Stimulated activated CD8-positive, alpha-beta memory T cell treated with anti-CD3 and anti-CD28 coated beads, Interleukin-15, amount 100 ng/mL, for 48 hours (primary cell): Measurements from ENCODE around the gene PCBP2.

Experiments
- DNase-seq, 2 donors: peaks; one replicate each; pipeline ENCODE4 v3.0.0-alpha.2; 2020; ENCODE audit warnings: low read depth in 2 of 2

The PCBP2 gene

DNA sequence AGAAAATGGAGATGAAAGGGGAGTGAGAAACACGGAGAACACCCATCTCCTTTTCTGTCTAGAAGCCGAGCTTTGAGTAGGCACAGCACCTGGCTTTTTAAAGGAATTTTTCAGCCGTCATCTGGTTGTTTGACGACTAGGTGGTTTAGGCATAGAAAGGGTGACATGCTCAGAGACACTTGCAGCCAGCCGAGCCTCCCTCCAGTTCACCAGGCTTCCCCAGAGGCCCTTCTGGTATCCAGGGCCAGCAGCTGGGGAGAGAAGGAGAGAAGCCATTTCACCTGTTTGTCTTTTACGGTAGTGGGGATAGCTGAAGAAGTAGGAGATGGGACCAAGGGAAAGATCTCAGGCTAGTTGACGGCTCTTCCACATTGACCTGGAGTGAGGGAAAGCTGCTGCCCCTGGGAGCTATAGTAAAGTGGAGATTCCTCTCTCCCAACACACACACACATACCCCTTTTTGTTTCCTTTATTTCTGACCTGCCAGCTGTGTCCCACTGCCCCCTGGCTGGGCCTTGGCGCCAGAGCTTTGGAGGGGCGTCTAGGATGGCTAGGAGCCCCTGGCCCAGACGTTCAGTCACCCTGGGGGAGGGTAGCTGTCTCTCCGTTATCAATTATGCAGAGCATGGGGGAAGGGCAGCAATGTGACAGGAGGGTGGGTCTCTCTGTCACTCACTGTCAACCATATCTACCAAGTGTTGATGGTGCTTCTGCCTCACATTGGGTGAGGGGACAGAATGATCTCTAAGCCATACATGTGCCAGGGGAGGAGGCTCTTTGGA, 41.9 kb downstream of the PCBP2 start:
- DNase-seq = no peak

DNA sequence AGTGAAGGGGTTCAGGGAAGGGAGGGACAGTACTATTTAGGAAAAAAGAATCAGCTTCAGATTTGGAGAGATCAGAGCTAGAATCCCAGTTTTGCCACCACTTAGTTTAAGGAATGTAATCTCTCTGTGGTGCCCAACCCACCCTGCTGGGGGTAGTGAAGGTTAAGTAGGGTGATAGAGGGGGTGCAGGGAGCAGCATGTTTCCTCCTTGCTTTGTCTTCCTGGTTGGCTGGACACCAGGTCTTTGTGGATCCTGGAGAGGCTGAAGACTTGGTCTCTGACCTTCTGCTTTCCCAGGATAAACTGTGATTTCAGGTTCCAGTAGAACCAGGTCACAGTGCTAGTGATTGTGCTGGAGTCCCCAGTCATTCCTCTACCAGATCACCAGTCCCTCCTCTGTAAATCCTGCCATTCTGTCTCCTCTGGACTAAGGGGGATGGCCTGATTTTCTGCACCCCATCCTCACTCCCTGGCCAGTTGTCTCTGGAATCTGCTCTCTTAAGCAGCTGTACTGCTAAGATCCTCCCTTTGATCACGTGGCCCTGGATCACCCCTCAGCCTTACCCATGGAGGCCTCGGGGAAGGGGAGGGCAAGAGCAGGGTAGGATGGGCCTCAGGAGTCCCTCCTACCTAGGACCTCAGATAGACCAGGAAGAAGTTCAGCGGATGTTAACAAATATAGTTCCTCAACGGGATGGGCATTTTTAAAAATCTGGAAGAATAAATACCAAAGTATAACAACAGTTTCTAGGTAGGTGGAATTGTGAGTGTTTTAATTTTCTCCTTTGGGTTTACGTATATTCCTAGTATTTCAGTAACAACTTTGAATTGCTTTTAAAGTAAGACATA, 44.2 kb downstream of the PCBP2 start:
- no peak for DNase-seq

DNA sequence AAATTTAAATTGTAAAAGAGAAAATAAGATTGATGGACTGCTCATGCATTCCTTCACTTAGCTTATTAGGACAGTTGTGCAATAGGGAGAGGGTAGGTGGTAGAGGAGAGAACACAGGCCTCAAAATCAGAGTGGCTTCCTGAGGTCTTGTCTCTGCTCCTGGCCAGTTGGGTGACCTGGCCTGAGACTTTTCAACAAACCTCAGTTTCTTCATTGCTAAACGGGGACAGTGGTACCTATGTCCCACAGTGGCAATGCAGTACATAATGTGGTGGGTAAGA, 44.8 kb downstream of the PCBP2 start:
- no peak for DNase-seq

DNA sequence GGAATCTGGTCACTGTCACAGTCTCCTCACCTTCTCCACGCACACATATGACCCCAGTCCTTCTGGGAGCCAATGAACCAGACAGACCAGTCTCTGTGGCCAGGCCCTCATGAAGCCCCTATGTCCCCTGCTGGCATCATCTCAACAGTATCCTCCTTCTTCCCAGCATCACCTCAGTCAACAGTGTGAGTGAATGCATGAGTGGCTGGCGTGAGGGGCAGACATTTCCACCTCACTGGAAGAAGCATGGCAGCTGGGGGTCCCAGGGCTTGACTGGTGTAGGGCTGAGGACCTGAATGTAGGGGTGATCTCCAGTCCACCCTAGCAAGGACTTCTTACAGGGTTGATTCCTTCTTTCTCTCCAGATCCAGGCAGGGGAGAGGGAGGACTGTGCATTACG, 45.6 kb downstream of the PCBP2 start:
- no peak for DNase-seq

DNA sequence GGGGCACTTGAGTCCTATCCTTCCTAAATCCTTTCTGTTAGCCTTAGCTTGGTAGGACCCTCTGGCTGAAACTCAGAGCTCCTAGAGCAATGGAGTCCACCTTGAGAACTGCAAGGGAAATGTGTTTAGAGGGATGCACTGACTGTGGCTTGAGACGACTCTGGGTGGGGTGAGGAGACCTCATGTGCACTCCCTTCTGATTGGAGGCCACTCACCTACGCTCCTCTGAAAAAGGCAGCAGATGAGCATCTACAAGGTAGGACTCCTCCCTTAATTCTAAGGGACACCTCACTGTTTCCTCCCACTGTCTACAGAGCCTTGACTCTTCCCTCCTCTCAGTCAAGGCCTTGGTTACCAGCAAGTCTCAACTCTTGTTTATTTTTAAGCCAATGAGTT, 46.3 kb downstream of the PCBP2 start:
- DNase-seq = no peak

DNA sequence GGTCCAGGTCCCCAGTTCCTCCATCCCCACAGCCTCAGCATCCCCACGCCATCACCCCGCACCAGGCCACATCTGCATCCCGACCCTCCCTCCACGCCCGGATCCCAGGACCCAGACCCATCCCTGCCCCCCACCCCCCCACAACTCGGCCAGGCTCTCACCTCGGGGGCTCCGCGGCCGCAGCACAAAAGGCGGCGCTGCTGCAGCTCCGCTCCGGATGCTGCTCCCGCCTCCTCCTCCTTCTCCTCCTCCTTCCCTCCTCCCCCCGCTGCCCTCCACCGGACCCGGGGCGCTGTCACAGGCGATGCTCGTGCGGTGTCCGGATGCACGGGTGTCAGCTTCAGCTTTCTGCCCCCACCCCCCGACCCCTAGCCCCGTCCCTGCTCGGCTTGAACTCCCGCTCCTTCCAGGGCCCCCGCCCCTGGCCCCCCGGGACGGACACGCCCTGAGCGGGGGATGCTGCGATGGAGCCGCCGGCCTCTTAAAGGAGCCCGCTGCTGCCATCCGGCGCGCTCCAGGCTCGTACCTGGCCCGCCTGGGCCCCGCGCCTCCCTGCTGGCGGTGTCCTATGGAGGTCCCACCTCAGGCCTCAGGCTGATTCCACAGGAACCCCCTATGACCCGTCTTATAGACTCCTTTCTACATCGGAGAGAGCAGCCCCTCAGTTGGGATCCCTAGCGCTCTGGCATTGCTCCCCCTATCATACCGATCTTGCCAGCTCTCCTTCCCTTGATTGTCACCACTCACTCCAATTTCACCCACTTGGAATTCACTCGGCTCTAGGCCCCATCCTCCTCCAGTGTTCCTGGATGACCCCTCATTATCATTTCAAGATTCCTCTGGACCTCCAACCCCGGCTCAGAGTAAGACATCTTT, 47.6 kb downstream of the PCBP2 start, which contains the start of gene MAP3K12:
MAP3K12 (minus strand) TSS at position 193 of the 876 bp plus-strand sequence. CDS start 12,067 bp downstream, outside the sequence.
- peak; percentile 42 to 49 for DNase-seq

DNA sequence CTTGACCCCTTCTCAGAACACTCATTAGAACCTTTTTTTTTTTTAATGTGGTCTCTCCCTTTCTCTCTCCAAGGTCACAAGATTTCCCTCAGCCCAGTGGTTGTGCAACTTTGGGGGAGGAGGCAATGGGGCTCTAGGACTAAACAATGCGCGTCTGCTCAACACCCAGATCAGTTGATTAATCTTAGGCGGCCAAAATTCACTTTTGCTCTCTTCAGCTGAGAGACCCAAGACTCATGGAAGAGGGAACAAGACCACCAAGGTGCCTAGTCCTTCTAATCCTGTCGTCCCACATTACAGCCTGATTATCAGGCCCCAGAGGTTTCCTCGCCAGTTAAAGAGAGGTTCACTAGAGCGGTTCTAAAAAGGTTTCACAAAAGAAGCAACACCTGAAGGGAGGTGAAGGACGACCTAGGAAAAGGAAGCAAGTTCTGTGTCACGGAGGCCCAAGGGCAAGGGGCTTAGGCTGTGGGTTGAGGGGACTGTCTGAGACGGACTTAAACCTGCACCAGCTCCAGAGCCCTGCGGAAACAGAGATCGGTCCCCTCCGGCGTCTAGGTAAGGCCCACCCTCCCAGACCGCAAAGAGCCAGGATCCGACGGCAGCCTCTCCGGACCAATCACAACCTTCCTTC, 48.4 kb downstream of the PCBP2 start:
- DNase-seq = no peak

DNA sequence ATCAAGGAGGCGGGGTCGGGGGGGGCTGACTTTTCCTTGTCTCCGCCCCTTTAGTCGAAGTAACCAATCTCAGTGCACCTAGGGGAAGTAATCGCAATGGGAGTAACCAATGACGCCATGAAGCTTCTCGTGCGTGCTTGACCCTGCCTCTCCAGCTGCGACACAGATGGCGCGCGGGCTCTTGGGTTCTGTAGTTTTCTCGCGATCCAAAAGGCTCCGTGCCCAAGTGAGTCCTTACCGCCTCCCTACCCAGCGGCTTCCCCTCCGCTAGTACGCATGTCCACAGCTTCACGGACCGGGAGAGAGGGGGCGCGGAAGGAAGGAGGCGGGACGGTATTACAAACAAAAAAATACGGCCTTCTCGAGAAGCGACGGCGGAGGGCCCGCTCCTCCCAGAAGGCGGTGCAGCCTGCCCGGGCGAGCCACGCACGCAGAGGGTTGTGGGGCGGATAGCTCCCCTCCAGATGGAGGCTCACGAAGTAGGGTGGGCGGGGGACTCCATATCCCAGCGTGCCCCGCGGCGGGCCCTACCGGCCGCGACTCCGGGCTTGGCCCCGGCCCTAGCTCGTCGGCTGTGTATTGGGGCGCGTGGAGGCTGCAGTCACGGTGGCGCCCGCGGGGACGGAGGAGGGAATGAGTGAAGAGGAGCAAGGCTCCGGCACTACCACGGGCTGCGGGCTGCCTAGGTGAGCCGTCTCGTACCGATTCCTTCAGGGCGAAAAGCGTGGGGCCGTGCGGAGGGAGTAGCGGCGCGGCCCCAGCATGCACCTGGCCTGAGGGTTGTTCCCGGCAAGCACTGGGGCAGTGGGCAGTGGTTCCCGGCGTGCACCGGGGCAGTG, 49.1 kb downstream of the PCBP2 start, which contains the start of gene TARBP2:
TARBP2 (plus strand) TSS at position 508 of the 839 bp plus-strand sequence; CDS start at position 634, 126 bp downstream.
- DNase-seq = peak; percentile 94 to 96

DNA sequence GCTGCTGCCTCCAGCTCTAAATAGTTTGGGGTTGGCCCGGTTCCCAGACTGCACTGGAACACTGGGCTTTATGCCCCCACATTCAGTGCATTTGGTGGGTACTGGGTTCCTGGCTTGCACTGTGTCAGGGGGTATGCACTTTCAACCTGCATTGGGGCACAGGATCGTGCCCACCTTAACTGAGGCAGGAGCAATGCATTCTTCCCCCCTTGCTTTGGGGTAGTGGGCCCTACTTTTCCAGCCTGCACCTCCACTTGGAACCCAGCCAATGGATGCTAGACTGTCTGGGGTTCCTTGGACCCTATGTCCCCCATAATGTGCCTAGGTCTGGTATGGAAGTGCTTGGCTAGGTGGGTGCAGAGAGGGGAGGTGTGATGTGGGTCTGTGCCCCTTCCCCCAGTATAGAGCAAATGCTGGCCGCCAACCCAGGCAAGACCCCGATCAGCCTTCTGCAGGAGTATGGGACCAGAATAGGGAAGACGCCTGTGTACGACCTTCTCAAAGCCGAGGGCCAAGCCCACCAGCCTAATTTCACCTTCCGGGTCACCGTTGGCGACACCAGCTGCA, 49.8 kb downstream of the PCBP2 start:
- no peak for DNase-seq

DNA sequence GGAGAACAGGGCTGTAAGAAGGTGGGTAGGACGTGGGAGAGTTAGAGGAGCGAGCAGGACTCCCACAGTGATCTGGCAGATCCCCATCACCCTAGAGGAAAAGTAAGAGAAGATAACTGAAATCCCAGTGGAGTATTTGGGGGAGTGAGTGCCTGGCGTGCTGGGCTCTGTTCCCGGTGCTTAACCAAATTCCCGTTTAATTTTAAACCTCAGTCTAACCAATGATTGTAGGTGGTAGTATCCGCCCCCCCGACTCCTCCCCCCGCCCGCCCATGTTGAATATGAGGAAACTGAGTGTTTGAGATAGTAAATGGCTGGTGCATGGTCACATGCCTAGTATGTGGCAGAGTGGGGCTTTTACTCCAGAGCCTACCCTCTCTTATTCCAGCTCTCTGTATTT, 50.4 kb downstream of the PCBP2 start:
- no peak for DNase-seq

DNA sequence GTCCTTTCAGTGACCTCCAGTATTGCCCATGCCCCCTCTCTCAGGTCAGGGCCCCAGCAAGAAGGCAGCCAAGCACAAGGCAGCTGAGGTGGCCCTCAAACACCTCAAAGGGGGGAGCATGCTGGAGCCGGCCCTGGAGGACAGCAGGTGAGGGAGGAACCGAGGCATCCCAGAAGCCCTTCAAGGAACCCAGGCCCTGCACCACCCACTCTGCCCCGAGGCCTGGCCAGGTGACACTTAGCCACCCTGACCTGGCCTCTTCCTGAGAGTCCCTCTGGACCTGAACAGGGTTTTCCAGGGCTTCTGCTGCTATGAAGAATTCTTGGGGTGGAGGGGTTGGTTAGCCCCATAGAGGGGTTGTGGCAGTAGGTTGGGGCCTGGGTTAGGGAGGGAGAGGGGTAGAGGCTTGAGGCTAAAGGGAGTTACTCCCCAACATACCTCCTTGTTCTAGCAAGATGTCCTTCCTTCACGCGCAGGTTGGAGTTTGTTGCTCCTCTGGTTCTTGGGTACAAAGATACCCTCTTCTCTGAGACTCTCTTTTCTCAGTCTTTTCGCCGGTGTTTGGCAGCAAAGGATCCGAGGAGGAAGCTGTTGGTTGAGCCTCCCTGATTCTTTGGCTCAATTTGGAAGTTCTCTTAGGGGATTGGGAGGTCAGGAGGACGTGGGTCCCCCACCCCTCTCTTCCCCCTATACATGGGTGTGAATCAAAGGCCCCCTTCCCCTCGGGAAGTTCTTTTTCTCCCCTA, 51.3 kb downstream of the PCBP2 start:
- DNase-seq = no peak

DNA sequence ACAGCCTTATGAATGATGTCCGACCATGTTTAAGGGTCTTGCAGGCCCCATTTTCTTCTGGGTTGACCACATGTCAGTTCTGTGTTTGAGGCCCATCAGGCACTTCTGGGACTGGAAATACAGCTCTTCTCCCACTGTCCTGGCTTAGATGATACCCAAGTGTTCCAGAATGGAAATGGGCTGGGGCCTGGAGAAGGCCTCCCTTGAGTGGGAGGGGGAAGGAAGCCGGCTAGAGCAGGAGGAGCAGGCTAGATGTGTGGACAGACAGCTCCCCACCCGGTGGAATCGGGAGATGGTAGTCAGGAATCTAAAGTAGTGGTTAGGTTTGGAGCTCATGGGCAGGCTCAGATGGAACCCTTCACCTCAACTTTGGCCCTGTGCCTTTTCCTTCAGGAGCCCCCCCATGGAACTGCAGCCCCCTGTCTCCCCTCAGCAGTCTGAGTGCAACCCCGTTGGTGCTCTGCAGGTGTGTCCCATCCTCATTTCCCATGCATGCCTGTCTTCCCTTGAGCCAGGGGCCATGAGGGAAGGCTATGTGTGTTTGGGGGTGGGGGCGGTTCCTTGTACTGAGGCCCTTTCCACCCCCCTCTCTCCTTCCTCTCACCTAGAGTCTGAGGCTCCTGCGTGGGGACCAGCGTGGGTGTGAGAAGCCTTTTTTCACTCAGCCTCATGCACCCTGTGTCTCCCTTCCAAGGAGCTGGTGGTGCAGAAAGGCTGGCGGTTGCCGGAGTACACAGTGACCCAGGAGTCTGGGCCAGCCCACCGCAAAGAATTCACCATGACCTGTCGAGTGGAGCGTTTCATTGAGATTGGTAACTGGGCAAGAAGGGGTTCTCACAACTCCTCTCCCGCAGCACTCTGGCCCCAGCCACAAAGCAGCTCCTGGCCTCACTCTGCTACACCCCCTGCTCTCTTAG, 52.4 kb downstream of the PCBP2 start:
- DNase-seq = no peak

DNA sequence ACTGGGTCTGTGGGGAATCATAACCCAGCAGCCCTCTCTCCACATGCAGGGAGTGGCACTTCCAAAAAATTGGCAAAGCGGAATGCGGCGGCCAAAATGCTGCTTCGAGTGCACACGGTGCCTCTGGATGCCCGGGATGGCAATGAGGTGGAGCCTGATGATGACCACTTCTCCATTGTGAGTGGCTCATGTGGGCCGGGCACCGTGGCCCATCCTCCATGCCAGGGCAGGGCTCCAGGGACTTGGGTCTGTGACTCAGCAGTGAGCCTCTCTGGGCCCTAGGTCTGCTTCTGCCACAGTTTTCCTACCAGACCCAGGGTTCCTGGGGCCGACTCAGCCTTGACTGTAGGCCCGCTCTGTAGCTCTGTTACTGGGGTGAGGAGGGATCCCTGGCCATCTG, 53.2 kb downstream of the PCBP2 start:
- DNase-seq = no peak

DNA sequence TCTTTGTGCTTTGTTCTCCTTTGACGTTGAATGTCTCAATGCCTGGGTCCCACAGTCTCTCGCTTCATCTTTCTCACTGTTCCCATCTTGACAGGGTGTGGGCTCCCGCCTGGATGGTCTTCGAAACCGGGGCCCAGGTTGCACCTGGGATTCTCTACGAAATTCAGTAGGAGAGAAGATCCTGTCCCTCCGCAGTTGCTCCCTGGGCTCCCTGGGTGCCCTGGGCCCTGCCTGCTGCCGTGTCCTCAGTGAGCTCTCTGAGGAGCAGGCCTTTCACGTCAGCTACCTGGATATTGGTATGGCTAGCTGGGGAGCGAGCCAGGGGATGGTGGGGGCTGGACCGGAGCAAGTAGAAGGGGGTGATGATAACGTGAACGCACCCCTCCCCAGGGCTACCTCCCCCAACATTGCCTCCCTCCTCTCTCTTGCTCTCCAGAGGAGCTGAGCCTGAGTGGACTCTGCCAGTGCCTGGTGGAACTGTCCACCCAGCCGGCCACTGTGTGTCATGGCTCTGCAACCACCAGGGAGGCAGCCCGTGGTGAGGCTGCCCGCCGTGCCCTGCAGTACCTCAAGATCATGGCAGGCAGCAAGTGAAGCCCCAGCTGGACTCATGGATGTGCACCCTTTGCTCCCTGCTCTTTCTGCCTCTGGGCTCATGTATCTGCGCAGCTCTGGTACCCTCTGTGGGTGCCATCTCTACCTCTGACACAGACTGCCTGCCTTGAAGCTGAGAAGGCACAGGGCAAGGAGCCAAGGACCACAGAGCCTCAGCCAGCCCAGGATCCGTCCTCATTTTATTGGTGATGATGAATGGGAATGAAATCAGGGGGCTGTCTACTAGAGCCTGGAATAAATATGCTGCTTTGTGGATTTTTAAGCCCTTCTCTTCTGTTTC, 53.9 kb downstream of the PCBP2 start:
- no peak for DNase-seq

DNA sequence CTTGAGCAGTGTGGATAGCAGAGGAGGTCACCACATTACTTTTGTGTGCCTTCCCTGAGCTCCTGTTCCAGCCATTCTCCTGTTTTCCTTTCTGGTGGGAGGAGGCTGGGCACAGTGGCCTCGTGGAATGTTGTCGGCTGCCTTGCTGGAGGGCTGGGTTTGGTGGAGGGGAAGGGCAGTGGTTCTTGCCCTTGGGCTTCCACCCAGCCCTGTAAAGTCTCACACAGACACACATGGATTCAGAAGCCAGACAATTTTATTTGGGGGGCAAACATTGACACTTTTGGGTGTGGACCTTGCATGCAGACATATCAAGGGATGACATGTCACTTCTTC, 54.5 kb downstream of the PCBP2 start:
- DNase-seq = no peak

DNA sequence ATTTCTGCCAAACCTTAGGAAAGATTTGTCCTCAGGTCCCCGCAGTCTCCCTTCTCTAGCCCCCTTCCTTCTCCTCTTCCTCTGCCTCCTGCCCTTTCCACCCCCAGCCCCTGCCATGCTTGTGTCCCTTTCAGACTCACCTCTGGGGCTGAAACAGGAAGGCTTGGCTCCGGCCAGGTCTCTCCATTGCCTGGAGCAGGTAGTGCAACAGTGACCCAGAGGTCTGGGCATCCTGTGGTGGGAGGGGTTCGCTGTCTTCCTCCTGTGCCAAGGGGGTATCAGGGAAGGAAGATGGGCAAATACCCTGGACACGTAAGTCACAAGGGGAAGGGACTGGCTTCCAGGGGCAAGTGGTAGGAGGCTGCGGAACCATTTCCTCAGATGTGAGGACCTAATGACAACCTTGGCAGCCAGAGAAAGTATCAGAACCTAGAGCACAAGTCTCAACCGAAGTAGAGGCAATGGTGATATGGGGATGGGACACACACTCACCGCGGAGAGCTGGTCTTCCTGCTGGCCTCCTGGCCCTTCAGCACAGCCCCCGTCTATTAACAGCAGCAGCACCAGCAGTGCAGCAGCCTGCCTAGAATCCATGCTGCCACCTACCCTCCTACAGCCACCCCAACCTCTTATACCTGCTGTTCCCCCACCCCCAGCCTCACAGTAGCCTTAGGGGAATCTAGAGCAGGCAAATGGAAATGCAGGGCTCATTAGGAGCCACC, 55.1 kb downstream of the PCBP2 start, which contains the start of gene NPFF:
NPFF (minus strand) TSS at position 604 of the 722 bp plus-strand sequence; CDS start at position 594, 10 bp downstream.
- no peak for DNase-seq

DNA sequence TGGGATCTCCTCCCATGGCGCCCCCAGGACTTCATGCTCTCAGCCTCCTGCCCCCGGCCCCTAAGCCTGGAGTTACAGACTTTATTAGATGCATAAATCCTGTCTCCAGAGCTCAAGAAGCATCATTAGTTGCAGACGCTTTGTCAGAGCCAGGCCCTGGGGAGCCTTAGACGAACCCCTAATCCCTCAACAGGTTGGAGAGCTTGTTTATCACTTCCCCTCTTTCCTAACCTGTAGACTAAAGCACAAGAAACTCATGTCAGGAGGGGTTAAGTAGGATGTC, 55.6 kb downstream of the PCBP2 start:
- no peak for DNase-seq
